ENCODE measurements around the gene NEK1. TPM values are rescaled to one million over a fixed set of nuclear protein-coding genes. Genes with fewer than 3 reads are reported as not detected.
A peak's percentile ranks its signal among the peaks of the same experiment; 100 is the strongest.

Gene NEK1
- total RNA-seq, 1 experiment from 2014 or later: 4.7 TPM

DNA sequence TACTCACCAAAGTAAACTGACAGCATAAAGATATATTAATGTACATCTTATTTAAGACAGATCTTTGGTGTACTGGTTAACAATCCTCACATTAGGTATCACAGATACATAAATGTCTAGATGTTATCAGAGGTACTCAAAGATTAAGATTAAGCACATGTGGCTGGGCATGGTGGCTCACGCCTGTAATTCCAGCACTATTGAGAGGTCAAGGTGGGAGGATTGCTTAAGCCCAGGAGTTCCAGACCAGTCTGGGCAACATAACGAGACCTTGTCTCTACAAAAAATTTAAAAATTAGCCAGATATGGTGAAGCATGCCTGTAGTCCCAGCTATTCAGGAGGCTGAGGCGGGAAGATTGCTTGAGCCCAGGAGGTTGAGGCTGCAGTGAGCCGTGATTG is 195.9 kb downstream of the NEK1 start:
- no peak overlapping the region for H3K4me3 ChIP-seq (ENCODE audit: insufficient read depth, low read depth, low read length)
- DNase-seq: no peak

DNA sequence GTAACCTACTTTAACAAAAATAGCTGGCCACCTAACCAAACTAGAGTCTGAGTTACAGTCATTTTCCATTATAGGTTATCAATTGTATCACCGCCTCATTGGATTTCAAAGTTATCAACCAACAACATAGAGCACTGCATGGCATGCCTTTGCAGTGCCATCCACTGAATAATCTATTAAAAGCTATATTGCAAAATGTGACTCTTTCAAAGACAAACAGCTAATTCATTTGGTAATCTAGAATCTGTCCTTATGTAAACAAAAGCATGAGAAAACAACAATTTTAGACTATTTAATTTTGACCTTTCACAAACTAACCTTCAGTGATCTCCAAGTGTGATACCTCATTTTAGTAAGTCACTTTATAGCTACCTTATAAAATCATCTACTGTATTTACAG is 197.5 kb downstream of the NEK1 start:
- H3K27me3 ChIP-seq (ENCODE audit: control insufficient read depth, insufficient read depth, low read length): no peaks in the 10 kb centered on the region
- H3K4me3 ChIP-seq (ENCODE audit: insufficient read depth, low read depth, low read length): no peak overlapping the region

More for the DNA sequence above, 195.9 kb downstream of the NEK1 start:
- Histone ChIP-seq H3K27me3 (ENCODE audit: control insufficient read depth, insufficient read depth, low read length) (no peaks in the 10 kb centered on the region), H3K36me3 (replicated peaks; ENCODE audit: control insufficient read depth, insufficient read depth, low read length) (no peaks in the 10 kb centered on the region)

DNA sequence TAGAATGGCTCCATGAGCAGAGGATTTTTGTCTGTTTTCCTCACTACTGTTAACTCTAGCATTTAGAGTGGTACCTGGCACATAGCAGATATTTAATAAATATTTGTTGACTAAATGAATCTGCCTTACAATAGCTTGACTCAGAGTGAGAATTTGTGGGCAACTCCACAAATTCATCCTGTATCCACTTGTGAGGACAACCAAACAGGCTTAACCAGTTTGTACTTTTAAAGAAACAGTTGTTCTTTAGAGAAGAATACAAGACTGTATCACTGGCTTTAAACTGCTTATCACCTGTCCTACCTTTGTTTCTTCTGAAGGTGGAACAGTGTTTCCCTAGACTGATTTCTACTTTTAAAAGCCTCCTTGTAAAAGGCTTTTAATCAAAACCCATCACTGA is 200.3 kb downstream of the NEK1 start:
- Histone ChIP-seq H3K36me3 (replicated peaks; ENCODE audit: control insufficient read depth, insufficient read depth, low read length) (no peaks in the 10 kb centered on the region), H3K27me3 (ENCODE audit: control insufficient read depth, insufficient read depth, low read length) (no peaks in the 10 kb centered on the region), H3K4me3 (ENCODE audit: insufficient read depth, low read depth, low read length) (no peak overlapping the region)
- DNase-seq: no peak

More for the DNA sequence above, 197.5 kb downstream of the NEK1 start:
- no peak for DNase-seq
- no peaks in the 10 kb centered on the region for H3K36me3 ChIP-seq (replicated peaks; ENCODE audit: control insufficient read depth, insufficient read depth, low read length)

DNA sequence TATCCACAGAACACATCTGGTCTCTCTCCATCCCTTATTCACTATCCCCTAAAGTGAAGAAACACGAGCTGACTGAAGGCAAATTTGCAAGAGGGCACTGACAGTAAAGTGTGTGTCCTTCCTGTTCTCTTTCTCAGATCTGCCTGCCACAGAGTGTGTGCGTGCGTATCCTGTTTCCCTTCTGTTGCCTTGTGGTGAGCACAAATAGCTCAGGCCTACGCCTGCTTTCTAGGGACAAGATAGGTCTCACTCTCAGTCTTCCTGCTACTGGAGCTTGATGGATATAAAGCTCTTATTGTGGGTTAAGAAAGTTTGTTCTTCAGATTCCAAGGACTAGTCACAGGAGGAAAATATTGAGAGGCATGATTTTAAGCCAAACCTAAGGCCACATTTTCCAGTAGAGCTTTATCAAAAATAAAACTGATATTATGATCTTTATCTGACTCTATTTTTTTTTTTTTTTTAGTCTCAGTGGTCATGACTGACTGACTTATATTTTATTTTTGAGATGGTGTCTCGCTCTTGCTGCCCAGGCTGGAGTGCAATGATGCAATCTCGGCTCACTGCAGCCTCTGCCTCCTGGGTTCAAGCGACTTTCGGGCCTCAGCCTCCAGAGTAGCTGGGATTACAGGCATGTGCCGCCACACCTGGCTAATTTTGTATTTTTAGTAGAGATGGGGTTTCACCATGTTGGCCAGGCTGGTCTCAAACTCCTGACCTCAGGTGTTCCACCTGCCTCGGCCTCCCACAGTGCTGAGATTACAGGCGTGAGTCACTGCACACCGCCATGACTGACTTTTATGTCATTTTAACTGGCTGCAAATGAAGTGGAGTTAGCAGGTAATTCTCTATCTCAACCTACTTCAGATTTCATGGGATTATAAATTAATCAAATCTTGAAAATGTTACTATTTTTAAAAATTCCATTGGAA is 201.3 kb downstream of the NEK1 start:
- Histone ChIP-seq H3K27me3 (ENCODE audit: control insufficient read depth, insufficient read depth, low read length) (no peaks in the 10 kb centered on the region), H3K36me3 (replicated peaks; ENCODE audit: control insufficient read depth, insufficient read depth, low read length) (no peaks in the 10 kb centered on the region), H3K4me3 (ENCODE audit: insufficient read depth, low read depth, low read length) (no peak overlapping the region)
- no peak for DNase-seq

DNA sequence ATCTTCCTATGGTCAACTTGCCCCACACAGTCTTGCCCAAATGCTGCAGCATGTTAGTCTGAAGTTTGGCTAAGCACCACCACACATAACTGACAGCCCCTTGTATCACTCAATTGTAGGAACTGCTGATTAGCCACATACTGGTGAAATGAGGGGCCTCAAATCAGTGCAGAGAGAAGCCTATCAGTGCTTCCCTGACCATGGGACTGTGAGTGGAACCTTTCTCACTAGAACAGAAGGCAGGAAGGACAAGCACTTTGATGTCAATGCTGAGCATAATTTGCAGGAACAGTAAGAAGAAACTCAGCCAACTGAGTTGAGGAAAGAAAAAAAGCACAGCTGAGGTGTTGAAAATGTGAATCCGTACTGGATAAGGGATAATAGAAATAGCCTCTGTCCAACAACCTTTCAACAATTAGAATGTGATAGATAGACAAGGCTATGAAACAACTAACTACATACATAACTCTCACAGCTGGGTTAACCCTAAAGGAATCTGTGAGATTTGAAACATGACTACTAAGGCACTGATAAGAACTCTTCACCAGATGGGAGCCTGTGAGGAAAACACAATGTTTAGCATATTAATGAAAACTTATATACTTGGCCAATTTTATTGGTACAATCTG is 205.1 kb downstream of the NEK1 start:
- Histone ChIP-seq H3K36me3 (replicated peaks; ENCODE audit: control insufficient read depth, insufficient read depth, low read length) (no peaks in the 10 kb centered on the region), H3K4me3 (ENCODE audit: insufficient read depth, low read depth, low read length) (no peak overlapping the region), H3K27me3 (ENCODE audit: control insufficient read depth, insufficient read depth, low read length) (no peaks in the 10 kb centered on the region)
- DNase-seq: no peak

DNA sequence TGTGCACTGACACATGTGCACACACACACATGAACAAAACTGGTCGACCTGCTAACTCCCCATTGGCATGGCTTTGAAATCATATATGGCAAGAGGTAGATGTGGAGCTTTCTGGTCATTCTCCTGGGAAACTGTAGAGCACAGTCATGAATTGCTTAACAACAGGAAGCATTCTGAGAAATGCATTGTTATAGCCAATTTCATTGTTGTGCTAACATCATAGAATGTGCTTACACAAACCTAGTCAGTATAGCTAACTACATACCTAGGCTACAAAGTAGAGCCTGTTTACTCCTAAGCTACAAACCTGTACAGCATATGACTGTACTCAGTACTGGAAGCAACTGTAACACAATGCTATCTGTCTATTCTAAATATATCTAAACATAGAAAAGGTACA is 207.4 kb downstream of the NEK1 start:
- H3K4me3 ChIP-seq (ENCODE audit: insufficient read depth, low read depth, low read length): no peak overlapping the region
- H3K36me3 ChIP-seq (replicated peaks; ENCODE audit: control insufficient read depth, insufficient read depth, low read length): no peaks in the 10 kb centered on the region
- H3K27me3 ChIP-seq (ENCODE audit: control insufficient read depth, insufficient read depth, low read length): no peaks in the 10 kb centered on the region
- DNase-seq: peak; percentile 10

DNA sequence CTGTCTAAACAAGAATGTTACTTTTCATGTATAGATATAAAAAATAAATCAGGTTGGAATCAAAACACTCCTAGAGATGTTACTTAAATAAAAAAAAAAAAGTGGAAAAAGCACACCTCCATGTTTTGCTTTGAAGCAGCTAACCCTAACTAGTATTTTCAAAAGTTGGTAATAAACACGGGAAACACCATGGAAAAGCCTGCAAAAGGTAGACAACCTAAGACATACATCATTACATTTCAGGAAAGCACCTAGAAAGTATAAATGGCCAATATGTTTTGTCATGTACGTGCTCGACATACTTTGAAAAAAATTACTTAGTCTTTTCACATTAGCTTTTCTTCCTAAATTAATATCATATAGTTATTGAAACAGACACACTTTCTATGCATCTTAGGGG is 211.6 kb downstream of the NEK1 start:
- H3K4me3 ChIP-seq (ENCODE audit: insufficient read depth, low read depth, low read length): no peak overlapping the region
- DNase-seq: no peak
- no peaks in the 10 kb centered on the region for H3K36me3 ChIP-seq (replicated peaks; ENCODE audit: control insufficient read depth, insufficient read depth, low read length)
- no peaks in the 10 kb centered on the region for H3K27me3 ChIP-seq (ENCODE audit: control insufficient read depth, insufficient read depth, low read length)

DNA sequence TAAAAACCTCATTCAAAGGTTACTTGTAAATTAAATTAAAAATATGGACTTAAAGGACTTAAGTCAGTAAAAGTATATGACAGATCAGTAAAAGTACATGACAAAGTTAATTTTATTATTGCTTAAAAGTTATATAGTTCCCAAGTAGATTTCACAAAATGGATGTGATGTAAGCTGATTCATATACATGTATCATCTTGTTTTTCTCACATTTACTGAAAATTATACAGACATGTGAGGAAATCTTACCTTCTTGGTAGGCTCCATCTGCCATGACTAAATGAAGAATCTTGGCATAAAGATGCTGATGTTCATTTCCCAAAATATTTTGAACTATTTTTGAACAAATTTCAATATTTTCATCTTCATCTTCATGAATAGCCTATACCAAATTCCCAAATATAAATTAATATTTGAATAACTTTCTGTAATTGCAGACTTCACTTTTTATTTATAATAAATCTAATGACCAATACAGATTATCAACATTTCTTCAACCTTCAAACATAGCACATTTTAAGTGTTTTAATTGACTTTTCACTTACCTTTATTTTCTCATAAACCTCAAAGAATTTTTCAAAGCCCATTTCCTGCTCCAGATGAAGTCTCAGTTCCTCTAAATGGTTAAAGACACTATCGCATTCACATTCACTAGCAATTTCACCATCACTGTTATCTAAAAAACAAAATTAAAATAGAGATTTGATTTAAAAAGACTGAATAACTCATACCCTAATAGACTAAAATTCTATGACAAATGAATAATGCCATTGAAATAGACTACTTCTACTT is 212.2 kb downstream of the NEK1 start:
- Histone ChIP-seq H3K4me3 (ENCODE audit: insufficient read depth, low read depth, low read length) (no peak overlapping the region), H3K36me3 (replicated peaks; ENCODE audit: control insufficient read depth, insufficient read depth, low read length) (no peaks in the 10 kb centered on the region), H3K27me3 (ENCODE audit: control insufficient read depth, insufficient read depth, low read length) (no peaks in the 10 kb centered on the region)
- no peak for DNase-seq

DNA sequence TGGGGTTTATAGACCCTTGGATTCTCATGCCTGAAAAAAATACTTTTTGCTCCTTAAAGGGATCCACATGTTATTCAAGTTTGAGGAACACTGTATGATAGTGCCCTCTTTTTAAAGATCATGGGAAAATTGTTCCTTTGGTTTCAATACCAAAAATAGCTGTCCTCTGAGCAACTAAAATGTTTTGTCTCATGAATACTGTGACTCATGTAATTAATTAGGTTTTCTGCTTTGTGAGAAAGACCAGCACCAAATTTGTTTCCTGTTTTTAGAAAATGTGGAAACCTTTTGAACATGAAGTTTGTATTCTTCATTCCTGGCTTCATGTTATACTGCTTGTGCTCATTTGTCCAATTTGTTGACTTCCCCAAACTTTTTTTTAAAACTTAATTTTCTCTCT is 214.1 kb downstream of the NEK1 start:
- Histone ChIP-seq H3K27me3 (ENCODE audit: control insufficient read depth, insufficient read depth, low read length) (no peaks in the 10 kb centered on the region), H3K36me3 (replicated peaks; ENCODE audit: control insufficient read depth, insufficient read depth, low read length) (no peaks in the 10 kb centered on the region), H3K4me3 (ENCODE audit: insufficient read depth, low read depth, low read length) (no peak overlapping the region)
- no peak for DNase-seq

DNA sequence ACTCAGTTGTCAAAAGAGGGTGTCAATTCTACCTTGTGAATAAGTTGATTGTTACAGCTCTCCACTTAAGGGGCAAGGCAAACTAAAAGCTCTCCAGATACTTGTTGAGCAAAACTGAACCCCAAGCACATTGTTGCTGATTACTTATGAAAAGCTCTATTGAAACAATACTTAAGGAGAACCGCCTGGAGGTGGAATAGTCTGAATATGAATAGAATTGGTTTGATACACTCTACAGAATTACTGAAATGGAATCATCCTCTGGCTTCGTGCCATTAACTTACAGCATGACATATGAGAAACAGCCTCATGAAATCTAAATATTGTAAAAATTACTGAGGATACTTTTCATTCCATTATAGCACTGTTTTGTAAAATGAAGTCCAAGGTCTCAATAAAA is 214.6 kb downstream of the NEK1 start:
- no peaks in the 10 kb centered on the region for H3K36me3 ChIP-seq (replicated peaks; ENCODE audit: control insufficient read depth, insufficient read depth, low read length)
- H3K4me3 ChIP-seq (ENCODE audit: insufficient read depth, low read depth, low read length): no peak overlapping the region
- H3K27me3 ChIP-seq (ENCODE audit: control insufficient read depth, insufficient read depth, low read length): no peaks in the 10 kb centered on the region
- DNase-seq: no peak

DNA sequence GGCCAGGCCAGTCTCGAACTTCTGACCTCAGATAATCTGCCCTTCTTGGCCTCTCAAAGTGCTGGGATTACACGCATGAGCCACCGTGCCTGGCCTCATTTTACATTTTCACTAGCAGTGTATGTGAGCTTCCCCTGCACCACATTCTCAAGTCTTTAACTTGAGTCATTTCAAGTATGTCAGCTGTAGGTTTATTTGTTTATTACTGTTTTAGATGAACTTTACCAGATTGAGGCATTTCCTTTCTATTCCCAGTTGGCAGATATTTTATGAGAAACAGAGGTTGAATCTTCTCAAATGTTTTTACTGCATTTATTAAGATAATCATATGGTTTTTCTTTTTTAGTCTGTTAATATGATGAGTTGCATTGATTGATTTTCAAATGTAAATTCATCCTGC is 227.0 kb downstream of the NEK1 start:
- DNase-seq: no peak
- Histone ChIP-seq H3K27me3 (ENCODE audit: control insufficient read depth, insufficient read depth, low read length) (no peaks in the 10 kb centered on the region), H3K4me3 (ENCODE audit: insufficient read depth, low read depth, low read length) (no peak overlapping the region), H3K36me3 (replicated peaks; ENCODE audit: control insufficient read depth, insufficient read depth, low read length) (no peaks in the 10 kb centered on the region)

DNA sequence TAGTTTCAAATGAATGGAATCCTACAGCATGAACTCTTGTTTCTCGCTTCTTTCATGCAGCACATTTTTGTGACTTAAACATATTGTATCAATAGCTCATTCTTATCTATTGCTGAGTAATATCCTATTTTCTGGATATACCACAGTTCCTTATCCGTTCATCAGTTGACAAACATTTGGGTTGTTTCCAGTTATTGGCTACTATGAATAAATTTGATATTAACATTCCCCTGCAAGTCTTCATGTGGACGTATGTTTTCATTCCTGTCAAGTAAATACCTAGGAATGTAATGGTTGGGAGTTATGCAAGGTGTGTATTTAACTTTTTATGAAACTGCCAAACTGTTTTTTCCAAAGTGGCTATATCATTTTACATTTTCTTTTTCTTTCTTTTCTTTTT is 227.6 kb downstream of the NEK1 start:
- Histone ChIP-seq H3K4me3 (ENCODE audit: insufficient read depth, low read depth, low read length) (no peak overlapping the region), H3K36me3 (replicated peaks; ENCODE audit: control insufficient read depth, insufficient read depth, low read length) (no peaks in the 10 kb centered on the region), H3K27me3 (ENCODE audit: control insufficient read depth, insufficient read depth, low read length) (no peaks in the 10 kb centered on the region)
- DNase-seq: no peak

DNA sequence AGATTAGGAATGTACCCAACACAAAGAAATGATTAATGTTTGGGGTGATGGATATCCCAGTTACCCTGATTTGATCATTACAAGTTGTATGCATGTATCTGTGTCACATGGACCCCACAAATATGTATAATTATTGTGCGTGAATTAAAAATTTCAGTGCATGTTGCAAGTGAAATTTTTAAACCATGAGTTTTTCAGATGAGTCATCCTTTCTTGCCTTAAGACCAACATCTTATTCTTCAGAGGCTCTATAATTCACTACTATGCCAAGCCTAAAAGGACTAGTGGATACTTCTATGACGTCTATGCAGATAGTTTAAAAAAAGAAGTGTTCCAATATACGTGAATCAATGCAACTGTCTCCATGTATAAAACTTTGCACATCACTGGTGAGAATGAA is 228.7 kb downstream of the NEK1 start:
- no peak overlapping the region for H3K4me3 ChIP-seq (ENCODE audit: insufficient read depth, low read depth, low read length)
- no peak for DNase-seq
- H3K27me3 ChIP-seq (ENCODE audit: control insufficient read depth, insufficient read depth, low read length): no peaks in the 10 kb centered on the region
- no peaks in the 10 kb centered on the region for H3K36me3 ChIP-seq (replicated peaks; ENCODE audit: control insufficient read depth, insufficient read depth, low read length)

DNA sequence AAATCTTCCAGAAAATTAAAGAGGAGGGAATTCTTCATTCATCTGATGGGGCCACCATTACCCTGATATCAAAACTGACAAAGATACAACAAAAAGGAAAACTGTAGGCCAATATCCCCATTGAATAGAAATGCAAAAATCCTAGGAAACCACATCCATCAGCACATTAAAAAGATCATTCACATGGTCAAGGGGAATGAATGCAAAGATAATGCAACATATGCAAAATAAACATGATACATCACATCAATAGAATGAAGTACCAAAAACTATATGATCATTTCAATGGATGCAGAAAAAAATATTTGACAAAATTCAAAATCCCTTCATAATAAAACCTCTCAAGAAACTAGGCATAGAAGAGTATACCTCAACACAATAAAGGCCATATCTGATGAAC is 232.7 kb downstream of the NEK1 start:
- no peak overlapping the region for H3K4me3 ChIP-seq (ENCODE audit: insufficient read depth, low read depth, low read length)
- no peaks in the 10 kb centered on the region for H3K36me3 ChIP-seq (replicated peaks; ENCODE audit: control insufficient read depth, insufficient read depth, low read length)
- no peak for DNase-seq
- H3K27me3 ChIP-seq (ENCODE audit: control insufficient read depth, insufficient read depth, low read length): no peaks in the 10 kb centered on the region

DNA sequence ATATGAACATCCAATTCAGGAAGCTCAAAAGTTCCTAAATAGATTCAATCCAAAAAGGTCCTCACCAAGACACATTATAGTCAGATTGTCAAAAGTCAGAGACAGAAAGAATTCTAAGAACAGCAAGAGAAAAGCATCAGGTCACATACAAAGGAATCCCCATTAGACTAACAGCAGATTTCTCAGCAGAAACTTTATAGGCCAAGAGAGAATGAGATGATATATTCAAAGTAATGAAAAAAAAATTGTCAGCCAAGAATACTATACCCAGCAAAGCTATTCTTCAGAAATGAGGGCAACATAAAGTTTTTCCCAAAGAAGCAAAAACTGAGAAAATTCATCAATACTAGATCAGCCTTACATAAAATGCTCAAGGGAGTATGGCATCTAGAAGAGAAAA is 235.0 kb downstream of the NEK1 start:
- Histone ChIP-seq H3K4me3 (ENCODE audit: insufficient read depth, low read depth, low read length) (no peak overlapping the region), H3K27me3 (ENCODE audit: control insufficient read depth, insufficient read depth, low read length) (no peaks in the 10 kb centered on the region), H3K36me3 (replicated peaks; ENCODE audit: control insufficient read depth, insufficient read depth, low read length) (no peaks in the 10 kb centered on the region)
- no peak for DNase-seq
